ENCODE results near the gene ORAI2.

The ORAI2 gene

GRCh38 chr7:102456327-102456726 is 23.0 kb downstream of the ORAI2 start:
- peaks cover 8% of the 10 kb centered on the region for H3K4me1 Mint-ChIP-seq
- H3K27me3 Mint-ChIP-seq (ENCODE audit: low read depth, poor library complexity): no peaks in the 10 kb centered on the region
- DNase-seq: no peak
- peak overlapping the region; percentile 96 for H3K27ac Mint-ChIP-seq
- no peak for TF ChIP-seq CTCF (IDR thresholded peaks at IDR 0.05)
- no peaks in the 10 kb centered on the region for H3K9me3 Mint-ChIP-seq
- H3K36me3 Mint-ChIP-seq (ENCODE audit: low read depth): peaks cover 19% of the 10 kb centered on the region
- H3K4me3 Mint-ChIP-seq: no peak overlapping the region

- H3K27me3 Mint-ChIP-seq (ENCODE audit: low read depth, poor library complexity): no peaks in the 10 kb centered on the region
- H3K27ac Mint-ChIP-seq: no peak overlapping the region
- no peak overlapping the region for H3K4me3 Mint-ChIP-seq
- H3K36me3 Mint-ChIP-seq (ENCODE audit: low read depth): peaks cover 26% of the 10 kb centered on the region
- no peak for TF ChIP-seq CTCF (IDR thresholded peaks at IDR 0.05)
- no peak for DNase-seq
- no peaks in the 10 kb centered on the region for H3K9me3 Mint-ChIP-seq
- H3K4me1 Mint-ChIP-seq: peaks cover 4% of the 10 kb centered on the region
Measured at GRCh38 chr7:102457352-102457924, 24.1 kb downstream of the ORAI2 start.

GRCh38 chr7:102459221-102459844 is 26.0 kb downstream of the ORAI2 start:
- TF ChIP-seq CTCF (IDR thresholded peaks at IDR 0.05): no peak
- DNase-seq: no peak
- H3K36me3 Mint-ChIP-seq (ENCODE audit: low read depth): peaks cover 30% of the 10 kb centered on the region
- H3K9me3 Mint-ChIP-seq: no peaks in the 10 kb centered on the region
- no peak overlapping the region for H3K4me3 Mint-ChIP-seq
- peaks cover 13% of the 10 kb centered on the region for H3K4me1 Mint-ChIP-seq
- peaks cover 3% of the 10 kb centered on the region for H3K27me3 Mint-ChIP-seq (ENCODE audit: low read depth, poor library complexity)
- no peak overlapping the region for H3K27ac Mint-ChIP-seq

GRCh38 chr7:102460467-102460866 is 27.1 kb downstream of the ORAI2 start:
- peaks cover 30% of the 10 kb centered on the region for H3K36me3 Mint-ChIP-seq (ENCODE audit: low read depth)
- no peaks in the 10 kb centered on the region for H3K9me3 Mint-ChIP-seq
- peaks cover 3% of the 10 kb centered on the region for H3K27me3 Mint-ChIP-seq (ENCODE audit: low read depth, poor library complexity)
- no peak for DNase-seq
- no peak overlapping the region for H3K4me3 Mint-ChIP-seq
- peaks cover 20% of the 10 kb centered on the region for H3K4me1 Mint-ChIP-seq
- TF ChIP-seq CTCF (IDR thresholded peaks at IDR 0.05): no peak
- peak overlapping the region; percentile 80 for H3K27ac Mint-ChIP-seq

- peaks cover 3% of the 10 kb centered on the region for H3K27me3 Mint-ChIP-seq (ENCODE audit: low read depth, poor library complexity)
- H3K4me1 Mint-ChIP-seq: peaks cover 31% of the 10 kb centered on the region
- DNase-seq: peak; percentile 35
- H3K27ac Mint-ChIP-seq: peak overlapping the region; percentile 80
- no peak for TF ChIP-seq CTCF (IDR thresholded peaks at IDR 0.05)
- H3K36me3 Mint-ChIP-seq (ENCODE audit: low read depth): peaks cover 17% of the 10 kb centered on the region
- H3K9me3 Mint-ChIP-seq: no peaks in the 10 kb centered on the region
- H3K4me3 Mint-ChIP-seq: peak overlapping the region; percentile 97
Measured at GRCh38 chr7:102463841-102464576, 30.6 kb downstream of the ORAI2 start.

Data from nephron progenitor cell (in vitro differentiated cells).